Frontal cortex (tissue), 4 donors: Measurements from ENCODE around the gene NFIA. TPM values are rescaled to one million over a fixed set of nuclear protein-coding genes. Genes with fewer than 3 reads are reported as not detected.

ENCODE experiments used
- DNase-seq, 2 donors: peaks; one replicate each; pipeline ENCODE4 v3.0.0; 2012; ENCODE audit warnings: low spot score in 2 of 2
- FAIRE-seq: peaks from 2 replicates; lab custom pipeline; 2012; peaks lifted over from hg19 to GRCh38; lab: Jason Lieb, UNC
- total RNA-seq: library from RNA; depleted of rRNA; stranded (reverse); fragments of >200 nt; gene quantifications from one replicate; pipeline ENCODE4 v1.2.3, GENCODE V29; 2014
- donor health status: control.
- donor health status: control.
- donor health status: control.

The NFIA gene
- total RNA-seq, 1 donor from 2014 or later: 35.5 TPM

GRCh38 chr1:61368876-61369275 lies 286.5 kb downstream of the NFIA start:
- DNase-seq (no peak), FAIRE-seq (no peak)

GRCh38 chr1:61370177-61370912 lies 288.0 kb downstream of the NFIA start:
- no peak for DNase-seq
- no peak for FAIRE-seq

- FAIRE-seq (no peak), DNase-seq (no peak)
Measured at GRCh38 chr1:61370913-61371279, 288.5 kb downstream of the NFIA start.

DNA sequence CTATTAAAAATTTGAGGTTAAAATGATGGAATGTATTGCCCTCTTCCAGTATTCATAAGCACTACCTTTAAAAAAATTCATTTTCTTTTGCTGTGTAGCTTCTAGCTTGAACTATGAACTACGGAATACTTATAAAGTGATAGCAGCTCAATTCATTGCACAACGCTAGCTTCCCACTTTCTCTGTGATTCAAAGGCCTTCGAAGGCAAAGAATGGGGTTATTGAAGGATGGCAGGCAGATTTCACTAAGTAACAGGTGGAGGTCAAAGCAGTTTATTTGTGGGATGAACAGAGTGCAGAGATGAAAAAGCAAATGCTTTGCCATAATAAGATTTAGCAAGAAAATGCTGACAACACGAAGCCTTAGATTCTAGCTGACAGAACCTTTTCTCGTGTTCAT lies 290.6 kb downstream of the NFIA start:
- no peak for DNase-seq
- FAIRE-seq: no peak

GRCh38 chr1:61374156-61374555 lies 291.8 kb downstream of the NFIA start:
- DNase-seq (no peak), FAIRE-seq (no peak)

GRCh38 chr1:61375082-61375880 lies 292.9 kb downstream of the NFIA start:
- no peak for DNase-seq
- FAIRE-seq: no peak

DNA sequence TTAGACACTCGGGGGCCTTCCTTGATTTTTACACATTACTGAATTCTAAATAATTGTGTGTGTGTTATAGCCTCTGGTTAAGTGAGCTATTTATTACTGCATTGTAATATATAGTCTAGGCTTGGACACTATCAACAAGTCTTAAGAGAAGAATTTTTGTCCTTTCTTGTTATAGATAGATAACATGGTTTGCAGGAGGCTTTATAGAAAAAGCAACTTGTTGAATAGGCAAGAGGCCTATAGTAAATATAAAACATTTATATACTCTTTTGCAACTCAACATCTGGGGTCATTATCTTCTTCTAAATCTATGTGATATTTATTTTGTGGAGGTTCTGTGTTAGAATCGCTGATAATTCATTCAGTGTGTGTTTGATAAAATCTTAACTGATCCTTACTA lies 293.8 kb downstream of the NFIA start:
- FAIRE-seq: no peak
- no peak for DNase-seq

DNA sequence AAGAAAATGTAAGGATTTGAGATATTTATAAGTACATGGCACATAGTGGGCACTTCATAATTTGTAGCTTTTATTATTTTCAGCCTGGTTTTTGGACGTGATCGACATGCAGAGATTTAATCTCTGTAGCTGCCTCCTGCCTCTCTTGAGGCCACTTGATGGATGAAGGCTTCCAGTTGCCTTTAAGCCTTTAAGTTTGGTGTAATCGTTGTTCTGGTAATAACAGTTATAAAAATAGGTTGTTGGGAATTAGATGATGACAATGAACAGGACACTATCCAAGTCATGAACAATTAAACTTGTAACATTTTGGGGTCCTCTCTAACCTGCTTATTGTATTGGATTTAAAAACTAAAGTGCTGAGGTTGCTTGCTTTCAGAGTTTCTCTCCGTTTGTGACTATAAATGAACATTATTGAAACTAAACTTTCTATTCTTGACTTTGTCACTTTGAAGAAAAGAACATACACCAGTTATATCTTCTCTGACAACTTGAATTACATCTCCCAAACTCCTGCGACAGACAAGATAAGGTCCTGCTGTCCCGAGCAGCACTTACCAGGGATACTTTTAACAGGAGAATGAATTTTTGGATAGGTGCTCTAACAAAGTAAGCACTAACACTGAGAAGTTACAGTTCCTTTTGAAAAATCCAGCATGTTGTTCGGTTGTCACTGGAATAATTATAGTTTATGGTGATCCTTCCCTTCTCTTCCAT lies 295.0 kb downstream of the NFIA start:
- FAIRE-seq (no peak), DNase-seq (no peak)

- DNase-seq (no peak), FAIRE-seq (no peak)
Measured at GRCh38 chr1:61378494-61379180, 296.3 kb downstream of the NFIA start.

GRCh38 chr1:61379693-61380092 lies 297.3 kb downstream of the NFIA start:
- FAIRE-seq (no peak), DNase-seq (no peak)

DNA sequence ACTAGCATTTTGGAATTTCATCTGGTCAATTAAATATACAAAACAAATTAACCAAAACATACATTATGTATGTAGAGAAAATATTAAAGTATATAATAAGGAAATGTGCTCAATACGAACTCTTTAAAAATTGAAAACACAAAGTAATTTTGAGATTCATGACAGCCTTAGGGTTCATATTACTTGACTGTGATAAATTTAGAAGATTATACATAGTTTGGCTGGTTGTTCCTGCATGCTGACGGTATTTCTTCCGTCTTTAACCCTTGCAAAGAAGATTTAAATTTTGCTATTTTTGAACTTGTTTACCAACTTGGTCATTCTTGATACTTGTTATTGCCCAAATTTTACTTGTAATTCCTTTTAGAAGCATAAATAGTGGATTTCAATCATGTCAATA lies 298.2 kb downstream of the NFIA start:
- no peak for FAIRE-seq
- no peak for DNase-seq

GRCh38 chr1:61386323-61386722 lies 304.0 kb downstream of the NFIA start:
- no peak for DNase-seq
- FAIRE-seq: no peak

GRCh38 chr1:61386770-61387169 lies 304.4 kb downstream of the NFIA start:
- no peak for DNase-seq
- FAIRE-seq: no peak

DNA sequence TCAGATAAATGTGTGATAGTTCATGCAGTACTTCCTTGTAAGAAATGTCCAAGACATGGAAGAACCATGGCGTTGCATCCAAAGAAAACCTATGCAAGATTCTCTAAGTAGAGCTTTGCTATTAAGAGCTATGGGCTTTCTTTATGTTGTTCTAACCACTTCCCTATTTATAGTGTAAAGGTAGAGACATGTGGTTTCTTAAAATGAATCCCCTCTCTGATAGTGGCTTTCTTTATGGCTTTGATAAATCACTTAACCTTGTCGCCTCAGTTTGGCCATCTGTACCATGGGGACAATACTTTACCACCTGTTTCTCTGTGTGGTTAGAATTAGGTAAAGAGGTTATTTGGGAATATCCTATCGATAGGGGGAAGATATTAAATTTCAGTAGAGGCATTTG lies 305.5 kb downstream of the NFIA start:
- FAIRE-seq: no peak

DNA sequence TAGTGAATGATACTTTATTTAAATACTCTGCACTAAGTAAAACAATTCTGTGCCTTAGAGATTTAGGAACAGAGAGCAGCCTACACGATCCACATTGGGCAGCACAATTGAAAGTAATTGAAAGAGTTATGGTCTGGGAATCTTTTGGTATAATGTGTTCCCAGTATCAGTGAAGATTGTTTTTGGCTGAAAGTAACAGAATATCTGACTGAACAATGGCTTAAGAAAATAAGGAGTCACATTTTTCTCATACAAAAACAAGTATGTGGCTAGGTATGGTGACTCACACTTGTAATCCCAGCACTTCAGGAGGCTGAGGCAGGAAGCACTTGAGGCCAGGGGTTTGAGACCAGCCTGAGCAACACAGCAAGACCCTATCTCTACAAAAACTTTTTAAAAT lies 306.2 kb downstream of the NFIA start:
- DNase-seq: no peak

More for the DNA sequence above, 305.5 kb downstream of the NFIA start:
- no peak for DNase-seq

DNA sequence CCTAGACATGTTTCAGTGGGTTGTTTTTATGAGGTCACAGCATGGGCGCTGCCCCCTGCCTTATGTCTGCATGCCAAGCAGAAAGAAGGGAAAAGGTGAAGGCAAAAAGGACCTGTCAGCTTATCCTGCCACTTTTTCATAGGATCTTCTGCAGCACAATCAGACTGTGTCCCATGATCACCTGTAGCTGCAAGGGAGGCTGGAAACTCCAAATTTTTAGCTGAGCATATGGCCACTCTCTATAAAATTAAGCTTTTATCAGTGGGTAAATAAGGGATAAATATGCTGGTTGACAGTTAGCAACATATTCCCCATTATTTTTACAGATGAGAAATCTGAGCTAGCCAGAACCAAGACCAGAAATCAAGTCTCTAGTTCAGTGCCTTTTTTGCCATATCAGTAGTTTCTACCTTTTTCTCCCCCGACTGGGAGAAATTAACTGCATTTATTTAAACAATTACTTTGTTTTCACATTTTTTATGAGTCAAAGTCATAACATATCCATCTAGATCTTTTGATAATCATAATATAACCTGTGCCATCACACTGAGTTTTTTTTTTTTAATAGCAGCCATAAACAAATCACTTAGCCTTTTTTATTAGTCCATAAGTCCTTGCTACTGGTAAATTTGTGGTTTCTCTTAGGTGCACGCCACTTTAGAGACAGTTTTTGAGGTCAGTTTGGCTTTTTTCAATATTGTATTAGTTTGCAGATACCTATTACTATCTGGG lies 307.0 kb downstream of the NFIA start:
- DNase-seq: no peak
- FAIRE-seq: no peak

More for the DNA sequence above, 306.2 kb downstream of the NFIA start:
- FAIRE-seq: no peak

DNA sequence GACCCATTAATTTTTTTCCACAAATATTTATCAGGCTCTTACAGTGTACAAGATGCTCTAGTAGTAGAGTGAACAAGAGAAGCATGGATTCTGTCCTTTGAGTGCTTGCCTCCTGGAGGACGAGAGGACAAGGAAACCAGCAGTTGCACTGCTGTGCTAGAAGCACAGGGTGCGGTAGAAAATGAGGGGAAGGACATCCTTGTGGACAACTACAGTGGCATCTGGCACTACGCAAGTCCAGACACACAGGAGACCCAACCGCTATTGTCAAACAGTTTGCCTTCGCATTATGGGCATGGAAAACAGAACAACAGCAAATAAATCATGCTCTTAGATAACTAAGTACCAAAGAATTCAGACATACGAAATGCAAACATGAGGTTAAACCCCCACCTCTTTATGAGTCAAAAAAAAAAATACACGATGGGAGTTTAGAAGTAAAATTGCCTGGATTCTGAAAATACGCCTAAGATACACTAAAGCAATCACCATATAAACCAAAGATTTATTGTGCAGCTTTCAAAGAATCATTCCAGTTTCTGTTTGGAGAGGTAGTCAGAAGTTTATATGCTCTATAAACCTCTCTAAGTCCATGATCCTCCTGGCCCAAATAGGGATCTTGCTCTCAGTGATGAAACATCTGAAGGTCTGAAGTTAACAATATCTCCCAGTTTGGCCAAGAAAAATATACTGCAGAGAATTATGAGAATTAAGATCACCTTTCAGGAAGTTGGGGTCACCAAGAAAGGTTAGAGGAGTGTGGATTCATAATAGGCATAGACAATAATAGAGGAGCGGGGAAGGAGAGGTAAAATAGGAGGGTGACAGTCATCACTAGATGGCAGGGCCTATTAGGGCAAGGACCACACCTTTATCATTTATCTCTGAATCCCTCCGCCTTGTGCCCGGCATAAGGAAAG lies 307.8 kb downstream of the NFIA start:
- FAIRE-seq (no peak), DNase-seq (no peak)

- DNase-seq: no peak
- no peak for FAIRE-seq
Measured at GRCh38 chr1:61391730-61392129, 309.4 kb downstream of the NFIA start.
